ENCODE results near the gene WDR33.

GRCh38 chr2:127662937-127663565 lies 147.9 kb downstream of the WDR33 start:
- TF ChIP-seq ZNF274 (IDR thresholded peaks at IDR 0.05; ENCODE audit: low read depth, low read length), result no peak
- no peak for TF ChIP-seq YY1 (IDR thresholded peaks at IDR 0.05; ENCODE audit: insufficient read depth, insufficient read length)
